LNCaP clone FGC (cell line): Measurements from ENCODE around the gene TRMT1.

Source experiments
- DNase-seq: peaks from one replicate; pipeline ENCODE4 v3.0.0-alpha.2; 2011; ENCODE audit warnings: low read depth
- H3K4me3 ChIP-seq: 2 replicates; pipeline ENCODE4 v1.5.1; 2011; ENCODE audit warnings: mild to moderate bottlenecking, low read depth, low read length, control low read depth
- CTCF ChIP-seq: IDR thresholded peaks from 2 replicates; pipeline ENCODE4 v1.5.1; 2012; ENCODE audit warnings: mild to moderate bottlenecking; ENCODE audit not compliant: control insufficient read depth, insufficient read depth; ENCODE audit errors: extremely low read depth

The TRMT1 gene

GRCh38 chr19:13099073-13099999 is 17.2 kb downstream of the TRMT1 start:
- no peak for TF ChIP-seq CTCF
- no peak overlapping the region for H3K4me3 ChIP-seq

GRCh38 chr19:13098277-13099072 is 18.1 kb downstream of the TRMT1 start:
- peak; percentile 19 for DNase-seq
- H3K4me3 ChIP-seq: no peak overlapping the region

More at GRCh38 chr19:13099073-13099999, 17.2 kb downstream of the TRMT1 start:
- no peak for DNase-seq

GRCh38 chr19:13097463-13098258 is 18.9 kb downstream of the TRMT1 start:
- no peak overlapping the region; the same call in 1 of the 2 replicates for H3K4me3 ChIP-seq
- DNase-seq: no peak
- no peak for TF ChIP-seq CTCF

More at GRCh38 chr19:13098277-13099072, 18.1 kb downstream of the TRMT1 start:
- no peak for TF ChIP-seq CTCF

GRCh38 chr19:13097033-13097462 is 19.5 kb downstream of the TRMT1 start:
- DNase-seq: no peak

GRCh38 chr19:13095934-13096927 is 20.3 kb downstream of the TRMT1 start:
- TF ChIP-seq CTCF: no peak
- DNase-seq: no peak
- no peak overlapping the region for H3K4me3 ChIP-seq

More at GRCh38 chr19:13097033-13097462, 19.5 kb downstream of the TRMT1 start:
- no peak for TF ChIP-seq CTCF
- no peak overlapping the region for H3K4me3 ChIP-seq

- TF ChIP-seq CTCF: no peak
- H3K4me3 ChIP-seq: no peak overlapping the region
Observed at GRCh38 chr19:13095393-13095784, 21.2 kb downstream of the TRMT1 start.

More at GRCh38 chr19:13095393-13095784, 21.2 kb downstream of the TRMT1 start:
- DNase-seq: no peak
